NCI-H2107 treated with DMSO at 0.1 percent for 48 hours (cell line): ENCODE measurements around the gene ARNT2.

Experiments used
- DNase-seq: peaks from one replicate; lab custom pipeline; 2025; ENCODE audit not compliant: unreplicated experiment; lab: John Stamatoyannopoulos, UW

ARNT2 gene

DNA sequence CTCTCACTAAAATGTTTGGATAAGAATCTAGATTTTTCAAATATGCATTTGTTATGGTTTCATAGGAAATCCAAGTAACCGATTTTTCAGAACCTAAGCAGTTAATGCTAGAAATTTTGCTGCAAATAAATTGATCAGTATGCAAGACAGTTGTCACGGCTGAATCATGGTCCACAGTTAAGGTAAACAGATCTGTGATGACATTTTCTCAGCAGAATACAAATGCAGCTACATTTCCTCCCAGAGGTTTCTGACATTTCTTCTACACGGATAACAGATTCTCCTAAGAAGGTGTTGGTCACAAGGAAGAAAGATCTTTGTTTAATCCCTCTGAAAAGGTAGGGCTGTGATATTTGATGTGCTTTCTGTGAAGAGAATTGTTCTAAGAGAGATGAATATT, 36.9 kb downstream of the ARNT2 start:
- DNase-seq = no peak

DNA sequence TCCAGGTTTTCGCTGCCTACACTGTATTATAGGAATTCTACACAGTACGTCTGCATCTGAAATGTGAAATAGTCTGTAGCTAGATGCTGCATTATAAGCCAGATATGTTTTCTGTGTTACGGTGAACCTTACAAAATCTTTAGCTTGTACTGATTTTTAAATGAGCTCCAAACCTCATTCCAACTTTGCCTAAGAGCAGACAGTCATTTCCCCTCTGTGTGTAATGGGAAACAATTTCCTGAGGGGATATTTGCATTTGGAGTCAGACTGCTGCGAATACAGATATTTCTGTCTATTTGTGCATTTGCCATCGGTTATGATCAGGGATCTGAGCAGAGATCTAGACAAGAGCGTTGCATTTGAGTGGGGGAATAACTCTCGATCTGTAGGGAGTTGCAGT, 37.5 kb downstream of the ARNT2 start:
- no peak for DNase-seq

- DNase-seq = no peak
Measured at GRCh38 chr15:80442728-80443403, 38.7 kb downstream of the ARNT2 start.

DNA sequence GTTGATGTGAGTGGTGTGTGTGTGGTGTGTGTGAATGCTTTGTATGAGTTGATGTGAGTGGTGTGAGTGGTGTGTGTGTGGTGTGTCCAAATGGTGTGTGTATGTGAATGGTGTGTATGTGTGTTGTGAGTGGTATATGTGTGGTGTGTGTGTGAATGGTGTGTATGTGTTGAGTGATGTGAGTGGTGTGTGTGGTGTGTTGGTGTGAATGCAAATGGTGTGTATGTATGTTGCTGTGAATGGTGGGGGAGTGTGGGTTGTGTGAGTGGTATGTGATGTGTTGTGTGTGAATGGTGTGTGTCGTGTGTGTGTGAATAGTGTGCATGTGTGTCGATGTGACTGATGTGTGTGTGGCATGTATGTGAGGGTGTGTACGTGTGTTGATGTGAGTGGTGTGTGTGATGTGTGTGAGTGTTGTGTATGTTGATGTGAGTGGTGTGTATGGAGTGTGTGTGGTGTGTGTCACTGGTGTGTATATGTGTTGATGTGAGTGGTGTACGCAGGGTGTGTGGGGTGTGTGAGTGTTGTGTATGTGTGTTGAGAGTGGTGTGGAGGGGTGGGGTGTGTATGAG, 40.6 kb downstream of the ARNT2 start:
- DNase-seq = no peak

- DNase-seq = no peak
Measured at GRCh38 chr15:80445300-80446041, 41.3 kb downstream of the ARNT2 start.

DNA sequence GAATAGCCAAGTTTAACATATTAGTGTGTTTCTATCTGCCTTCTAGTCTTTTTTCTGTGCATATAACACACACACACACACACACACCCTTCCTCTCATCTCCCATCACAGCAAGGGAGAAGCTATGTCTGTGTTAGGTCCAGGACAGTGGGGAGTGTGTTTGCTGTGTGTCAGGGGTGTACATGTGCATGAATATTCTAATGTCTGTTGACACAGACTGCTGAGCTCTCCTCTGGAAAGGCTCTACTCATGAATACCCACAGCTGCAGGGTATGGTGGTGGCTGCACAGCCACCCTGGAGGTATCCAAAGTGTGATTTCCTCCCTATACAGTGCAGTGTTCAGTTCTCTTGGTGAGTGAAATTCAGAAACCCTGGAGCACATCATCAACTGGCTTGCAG, 42.9 kb downstream of the ARNT2 start:
- DNase-seq = no peak

DNA sequence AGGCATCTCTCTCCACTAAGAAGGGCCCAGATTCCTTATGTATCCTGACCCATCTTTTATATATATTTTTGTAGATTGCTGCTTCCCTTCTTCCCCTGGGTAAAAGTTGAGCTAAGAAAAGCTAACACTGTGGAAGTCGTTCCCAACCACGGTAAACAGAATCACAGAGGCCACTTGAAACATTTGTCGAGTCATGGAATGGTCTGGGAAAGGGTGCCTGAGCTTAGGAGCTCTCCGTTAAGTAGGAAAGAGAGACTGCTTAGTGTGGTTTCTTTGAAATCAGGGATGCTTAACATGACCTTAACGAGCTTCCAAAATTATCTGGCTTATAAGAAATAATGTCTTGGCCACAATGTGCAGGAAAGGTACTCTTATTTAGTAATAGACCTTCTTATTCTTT, 45.6 kb downstream of the ARNT2 start:
- DNase-seq = no peak

- no peak for DNase-seq
Measured at GRCh38 chr15:80450811-80451321, 46.7 kb downstream of the ARNT2 start.

GRCh38 chr15:80452166-80452565, 48.0 kb downstream of the ARNT2 start:
- no peak for DNase-seq

- no peak for DNase-seq
Measured at GRCh38 chr15:80455051-80455648, 51.0 kb downstream of the ARNT2 start.

GRCh38 chr15:80455668-80456442, 51.7 kb downstream of the ARNT2 start:
- peak; percentile 30 for DNase-seq

DNA sequence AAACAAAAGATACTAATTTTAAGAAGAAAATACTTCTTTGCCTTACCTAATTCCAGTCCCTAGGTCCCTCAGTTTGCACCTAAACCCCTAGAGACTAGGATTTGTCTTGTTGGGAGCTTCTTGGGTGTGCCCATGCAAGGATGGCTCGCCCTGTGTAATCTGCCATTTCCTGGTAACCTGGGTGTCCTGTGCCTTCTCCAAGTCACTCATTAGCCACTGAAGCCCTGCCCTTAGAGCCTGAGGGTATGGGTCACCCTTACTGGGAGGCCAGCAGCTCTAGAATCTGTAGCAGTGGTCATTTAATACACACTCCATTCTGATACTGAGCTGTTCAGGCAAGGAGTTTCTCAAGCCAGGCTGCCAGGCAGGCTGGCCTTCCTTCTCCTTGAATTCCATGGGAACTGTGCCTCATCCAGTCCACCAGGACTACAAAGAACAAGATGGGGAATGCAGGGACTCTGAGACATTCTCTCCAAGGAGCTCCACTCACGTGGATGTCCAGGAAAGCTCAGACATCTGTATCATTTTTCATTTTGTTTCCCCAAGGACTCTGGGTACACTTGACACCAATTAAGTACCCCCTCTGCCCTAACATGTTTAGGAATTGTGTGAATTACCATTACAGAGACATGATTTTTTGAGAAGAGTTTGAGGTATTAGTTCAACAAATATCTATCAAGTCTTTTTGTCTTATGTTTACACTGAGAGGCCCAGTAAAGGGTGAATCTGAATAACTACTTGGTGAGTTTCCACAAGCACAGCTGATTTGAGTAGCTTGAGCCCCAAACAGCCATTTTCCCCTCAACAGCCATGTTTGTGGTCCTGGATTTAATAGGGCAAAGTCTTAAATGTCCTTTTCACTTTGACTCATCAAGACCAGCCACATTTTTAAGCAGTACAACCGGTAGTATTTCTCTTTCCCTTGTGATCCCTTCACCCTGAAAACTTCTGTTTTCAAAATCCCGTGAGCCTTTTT, 52.6 kb downstream of the ARNT2 start:
- no peak for DNase-seq

DNA sequence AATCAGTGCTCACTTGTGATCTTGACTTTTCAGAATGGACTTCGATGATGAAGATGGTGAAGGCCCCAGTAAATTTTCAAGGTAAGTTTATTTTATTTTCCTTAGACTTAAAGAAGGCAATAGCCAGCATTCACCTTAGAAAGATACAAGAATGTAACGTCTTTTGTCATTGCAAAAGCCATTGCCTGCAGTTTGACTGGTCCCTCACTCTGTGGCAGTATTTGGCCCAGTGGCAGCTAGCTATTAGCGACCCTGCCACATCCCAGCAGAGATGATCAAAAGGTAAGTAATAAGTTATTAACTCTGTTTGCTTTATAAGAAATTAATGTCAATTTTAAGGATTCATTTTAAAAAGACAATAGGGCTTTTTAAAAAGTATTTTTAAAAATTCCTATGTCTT, 53.7 kb downstream of the ARNT2 start:
- no peak for DNase-seq

DNA sequence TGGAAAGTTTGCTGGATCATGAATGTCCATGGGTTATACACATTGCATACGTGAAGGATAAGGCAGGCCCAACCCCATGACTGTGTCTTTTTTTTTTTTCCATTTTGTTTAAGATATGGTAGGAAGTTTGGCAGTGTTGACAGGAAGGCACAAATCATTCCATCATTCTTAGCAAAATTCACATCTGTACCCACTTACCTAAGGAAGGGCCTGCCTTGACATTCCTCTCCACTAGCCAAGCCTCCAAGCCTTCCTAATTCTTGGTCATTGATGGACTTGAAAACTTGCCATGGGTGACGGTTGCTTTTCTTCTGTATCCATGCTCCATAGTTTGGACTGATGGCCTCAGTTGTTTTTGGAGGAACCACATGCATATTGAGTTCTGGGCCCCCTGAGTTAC, 54.4 kb downstream of the ARNT2 start:
- no peak for DNase-seq

DNA sequence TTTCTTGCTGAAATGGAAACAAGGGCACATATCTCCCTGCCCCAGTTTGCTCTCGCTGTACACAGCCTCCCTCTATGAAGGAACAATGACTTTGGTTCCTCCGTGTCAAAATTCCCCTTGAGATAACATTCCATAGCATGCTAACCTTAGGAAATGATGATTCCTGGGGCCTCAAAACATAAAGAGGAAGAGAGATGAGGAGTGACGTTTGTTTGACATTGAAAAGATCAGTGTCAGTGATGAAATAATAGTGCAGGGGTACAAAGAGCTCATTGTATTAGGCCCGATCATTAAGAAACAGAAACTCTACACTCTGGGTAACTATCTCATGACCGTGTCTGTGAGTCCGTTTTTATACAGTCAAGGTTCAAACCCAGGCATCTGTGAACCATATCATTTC, 55.2 kb downstream of the ARNT2 start:
- DNase-seq = no peak

DNA sequence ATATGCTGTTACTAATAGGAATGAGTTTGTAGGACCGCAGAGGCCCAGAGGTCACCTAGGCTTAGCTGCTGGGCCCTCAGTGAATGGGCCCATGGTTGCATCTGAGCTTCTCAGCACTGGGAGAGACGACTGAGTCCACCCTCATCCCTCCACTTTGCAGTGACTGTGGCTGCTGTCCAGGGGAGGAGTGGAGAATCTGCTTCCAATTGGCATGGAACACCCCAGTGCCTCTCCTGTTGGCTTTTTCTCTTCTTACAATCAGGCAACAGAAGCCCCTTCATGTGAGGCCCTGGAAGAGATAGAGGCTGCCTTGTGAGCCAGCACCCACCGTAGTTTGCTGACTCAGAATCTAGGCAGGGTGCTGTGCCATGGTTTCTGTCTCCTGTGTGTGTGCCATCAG, 55.6 kb downstream of the ARNT2 start:
- no peak for DNase-seq

DNA sequence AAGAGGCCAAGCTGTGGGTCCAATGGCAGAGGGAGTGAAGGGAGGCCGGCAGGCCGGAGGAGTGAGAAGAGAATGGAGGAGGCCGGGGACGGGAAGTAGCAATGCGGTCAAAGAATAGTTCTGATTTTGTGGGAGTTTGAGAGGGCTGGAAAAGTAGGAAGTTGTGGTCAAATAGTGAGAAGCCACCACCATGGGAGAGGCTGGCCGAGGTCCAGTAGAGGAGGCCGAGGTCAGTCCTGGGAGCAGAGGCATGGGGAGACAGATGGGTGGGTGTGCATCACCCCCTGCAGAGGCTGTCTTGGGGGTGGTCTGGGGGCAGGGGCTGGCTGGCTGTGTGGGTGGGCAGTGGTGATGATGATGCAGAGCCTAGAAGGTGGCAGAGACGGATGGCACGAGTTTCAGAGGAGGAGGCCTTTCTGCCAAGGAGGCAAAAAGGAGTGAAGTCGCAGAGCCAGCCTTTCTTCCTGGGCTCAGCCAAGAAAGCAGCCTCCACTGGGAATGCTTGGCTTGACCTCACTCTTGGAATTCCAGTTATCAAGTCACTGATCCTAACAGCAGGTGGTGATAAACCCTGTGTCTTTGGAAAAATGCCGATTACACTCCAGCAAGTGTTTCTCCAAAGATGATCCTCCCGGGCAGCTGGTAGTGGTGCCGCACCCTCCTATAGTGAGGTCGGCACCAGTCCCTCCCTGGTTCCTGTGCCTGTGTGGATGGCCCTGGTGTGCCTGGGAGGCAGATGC, 57.3 kb downstream of the ARNT2 start:
- DNase-seq = no peak

DNA sequence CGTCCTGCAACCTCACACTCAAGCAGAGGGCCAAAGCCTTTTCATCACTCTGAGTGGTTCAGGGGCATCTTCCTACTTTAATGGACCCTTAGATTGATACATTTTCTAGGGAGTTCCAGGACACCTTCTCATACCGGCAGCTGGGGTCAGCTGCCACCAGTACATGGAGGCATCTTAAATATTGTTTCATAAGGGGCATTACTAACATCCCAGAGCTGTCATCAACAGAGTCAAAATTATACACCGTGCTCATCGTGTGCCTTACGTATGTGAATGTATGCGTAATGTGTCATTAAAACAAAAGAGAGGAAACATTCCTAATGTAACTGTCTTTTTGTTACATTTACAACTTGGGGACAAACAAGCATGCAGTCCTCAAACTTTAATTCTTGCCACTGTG, 57.9 kb downstream of the ARNT2 start:
- DNase-seq = no peak

DNA sequence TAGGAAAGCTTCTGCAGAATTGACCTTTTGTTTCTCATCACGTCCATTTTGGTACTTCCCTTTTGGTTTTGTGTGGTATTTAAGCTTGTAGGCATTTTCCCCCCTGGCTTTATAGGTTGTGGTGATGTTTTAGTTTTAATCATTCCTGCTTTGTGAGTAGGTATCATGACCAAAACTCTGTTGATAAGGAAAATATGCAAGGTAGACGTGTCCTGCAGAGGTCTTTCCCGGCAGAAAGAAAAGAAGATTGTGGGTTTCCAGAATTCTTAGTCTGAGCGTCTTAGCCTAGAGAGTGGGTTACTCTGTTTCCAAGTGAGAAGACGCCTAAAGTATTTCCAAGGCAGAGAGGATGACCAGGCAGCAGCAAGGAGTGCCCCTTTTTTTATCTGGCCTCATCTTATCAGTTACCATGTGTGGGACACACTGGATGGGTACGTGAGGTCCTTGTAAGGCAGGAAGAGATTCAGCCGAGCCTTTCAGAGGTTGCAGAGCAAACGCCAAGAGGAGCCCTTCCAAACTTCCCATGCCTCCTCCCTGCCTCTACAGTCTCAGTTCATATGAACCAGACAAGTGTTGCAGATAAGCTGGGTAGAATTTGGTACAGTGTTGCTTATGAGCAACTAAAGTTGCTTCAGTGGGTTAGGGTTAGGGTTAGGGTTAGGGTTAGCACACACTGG, 58.8 kb downstream of the ARNT2 start:
- no peak for DNase-seq
